GM12873 (cell line): ENCODE measurements around the gene NUP210L.

ENCODE experiments used
- TF ChIP-seq, protein P1 (sequence below): IDR thresholded peaks from 2 replicates; pipeline ENCODE4 v1.5.1; 2012; ENCODE audit warnings: low read depth, mild to moderate bottlenecking, moderate library complexity, low read length, control low read depth; ENCODE audit not compliant: insufficient read depth; ENCODE audit errors: missing control alignments

The NUP210L gene

DNA sequence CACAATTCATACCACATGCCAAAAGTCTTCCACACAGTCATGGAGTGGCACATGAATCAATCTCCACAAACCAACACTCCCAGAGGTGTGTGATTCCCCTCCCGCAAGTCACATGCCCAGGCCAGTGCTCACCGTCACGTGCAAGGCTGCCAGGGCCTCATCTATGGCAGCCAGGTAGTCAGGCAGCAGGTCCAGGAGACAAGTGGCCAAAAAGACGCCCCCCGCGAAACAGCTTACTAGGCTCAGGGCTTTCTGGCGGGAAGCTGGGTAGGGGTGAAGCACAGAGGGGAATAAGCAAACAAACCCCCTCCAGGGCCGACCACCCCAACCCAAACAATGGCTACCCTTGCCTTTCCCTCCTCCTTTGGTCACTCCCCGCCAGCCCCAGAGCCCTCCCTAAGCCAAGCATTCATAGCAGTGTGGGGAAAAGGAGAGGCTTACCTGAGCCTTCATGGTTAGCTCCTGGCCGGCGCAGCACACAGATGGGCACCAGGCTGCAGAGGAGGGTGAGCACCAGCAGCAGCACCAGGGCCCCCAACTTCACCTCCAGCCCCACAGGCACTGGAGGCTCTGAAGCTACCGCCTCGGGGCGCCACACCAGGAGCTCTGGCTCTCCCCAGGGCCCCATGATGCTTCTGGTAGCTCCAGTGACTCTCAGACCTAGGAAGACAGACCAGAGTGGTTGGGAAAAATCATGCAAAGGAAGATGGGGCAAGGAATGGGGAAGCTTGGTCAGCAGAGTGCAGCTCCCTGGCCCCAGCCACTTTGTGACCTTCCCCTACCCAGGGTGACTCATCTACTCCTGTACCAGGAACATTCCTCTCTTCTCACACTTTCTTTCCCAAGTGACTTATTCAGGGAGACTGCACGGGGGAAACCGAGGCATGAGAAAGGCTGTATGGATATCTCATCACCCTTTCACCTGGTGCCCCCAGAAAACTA is 192.5 kb downstream of the NUP210L start:
- TF ChIP-seq, protein P1, sequence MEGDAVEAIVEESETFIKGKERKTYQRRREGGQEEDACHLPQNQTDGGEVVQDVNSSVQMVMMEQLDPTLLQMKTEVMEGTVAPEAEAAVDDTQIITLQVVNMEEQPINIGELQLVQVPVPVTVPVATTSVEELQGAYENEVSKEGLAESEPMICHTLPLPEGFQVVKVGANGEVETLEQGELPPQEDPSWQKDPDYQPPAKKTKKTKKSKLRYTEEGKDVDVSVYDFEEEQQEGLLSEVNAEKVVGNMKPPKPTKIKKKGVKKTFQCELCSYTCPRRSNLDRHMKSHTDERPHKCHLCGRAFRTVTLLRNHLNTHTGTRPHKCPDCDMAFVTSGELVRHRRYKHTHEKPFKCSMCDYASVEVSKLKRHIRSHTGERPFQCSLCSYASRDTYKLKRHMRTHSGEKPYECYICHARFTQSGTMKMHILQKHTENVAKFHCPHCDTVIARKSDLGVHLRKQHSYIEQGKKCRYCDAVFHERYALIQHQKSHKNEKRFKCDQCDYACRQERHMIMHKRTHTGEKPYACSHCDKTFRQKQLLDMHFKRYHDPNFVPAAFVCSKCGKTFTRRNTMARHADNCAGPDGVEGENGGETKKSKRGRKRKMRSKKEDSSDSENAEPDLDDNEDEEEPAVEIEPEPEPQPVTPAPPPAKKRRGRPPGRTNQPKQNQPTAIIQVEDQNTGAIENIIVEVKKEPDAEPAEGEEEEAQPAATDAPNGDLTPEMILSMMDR: peak; percentile 17

- TF ChIP-seq, protein P1: no peak
Observed at GRCh38 chr1:153961421-153961820, 193.5 kb downstream of the NUP210L start.

DNA sequence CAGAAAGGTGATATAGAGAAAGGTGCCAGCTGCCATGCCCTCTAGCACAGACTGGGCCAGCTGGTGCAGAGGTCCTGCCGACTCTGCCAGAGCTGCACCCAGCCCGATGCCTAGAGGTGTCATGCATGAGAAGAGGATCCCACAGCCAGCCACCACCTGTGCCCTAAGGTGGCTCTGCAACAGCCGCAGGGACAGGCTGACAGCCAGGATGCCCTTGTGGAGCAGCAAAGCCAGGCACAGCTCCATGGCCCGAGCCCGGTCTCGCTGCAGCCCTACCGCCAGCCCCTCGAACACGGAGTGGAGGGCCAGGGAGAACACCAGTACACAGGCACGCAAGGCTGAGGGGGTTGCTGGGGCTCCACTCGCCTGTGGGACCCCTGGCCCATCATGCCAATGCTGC is 194.7 kb downstream of the NUP210L start:
- TF ChIP-seq, protein P1: no peak

DNA sequence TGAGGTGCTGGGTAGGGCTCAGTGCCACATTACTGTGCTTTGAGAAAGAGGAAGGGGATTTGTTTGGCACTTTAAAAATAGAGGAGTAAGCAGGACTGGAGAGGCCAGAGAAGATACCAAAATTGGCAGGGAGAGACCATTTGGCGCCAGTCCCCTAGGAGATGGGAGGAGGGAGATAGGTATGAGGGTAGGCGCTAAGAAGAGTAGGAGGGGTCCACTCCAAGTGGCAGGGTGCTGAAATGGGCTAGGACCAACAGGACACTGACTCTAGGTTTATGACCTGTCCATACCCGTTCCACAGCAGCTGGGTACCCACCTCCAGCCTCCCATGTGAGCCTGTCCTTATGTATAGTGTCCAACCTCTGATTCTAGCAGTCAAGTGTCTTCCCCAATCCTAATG is 195.4 kb downstream of the NUP210L start:
- TF ChIP-seq, protein P1: no peak

GRCh38 chr1:153958961-153959260 is 196.0 kb downstream of the NUP210L start:
- TF ChIP-seq, protein P1: no peak

DNA sequence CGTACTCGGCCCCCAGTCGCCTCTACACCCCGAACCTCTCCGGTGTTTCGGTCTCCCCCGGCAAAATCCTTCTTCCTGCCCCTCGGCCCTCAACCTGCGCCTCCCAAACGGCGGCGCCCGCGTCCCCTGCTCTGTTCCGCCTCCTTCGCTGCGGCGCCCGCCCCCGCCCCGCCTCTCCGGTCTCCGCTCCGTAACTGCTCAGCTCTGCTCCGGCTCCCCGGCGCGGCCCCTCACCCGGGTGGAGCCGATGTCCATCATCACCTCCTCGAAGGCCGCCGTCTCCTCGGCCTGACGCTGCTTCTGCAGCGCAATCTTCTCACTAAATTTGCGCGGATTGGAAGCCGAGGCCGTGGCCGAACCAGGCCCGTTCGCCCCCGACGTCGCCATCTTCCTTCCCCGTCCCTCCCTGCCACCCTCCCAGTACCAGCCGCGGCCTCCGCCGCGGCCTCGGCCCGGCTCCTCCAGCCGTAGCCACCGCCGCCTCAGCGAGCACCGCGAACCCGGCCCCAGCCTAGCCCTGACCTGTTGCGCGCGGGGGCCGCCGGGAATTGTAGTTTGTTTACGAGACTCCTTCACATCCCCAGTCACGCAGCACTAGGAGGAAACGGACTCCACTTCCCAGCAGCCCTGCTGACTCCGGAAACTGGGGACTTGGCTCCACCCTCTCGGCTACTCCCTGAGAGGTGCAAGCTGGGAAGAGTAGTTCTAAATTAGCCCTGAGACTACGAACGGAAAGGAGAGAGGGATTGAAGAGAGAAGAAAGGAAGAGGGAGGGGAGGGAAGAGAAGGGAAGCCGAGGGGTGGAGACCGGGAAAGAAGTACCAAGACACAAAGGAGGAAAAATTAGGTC is 196.5 kb downstream of the NUP210L start, which contains the start of gene CRTC2:
Gene CRTC2, minus strand, starts transcription at position 502 of the 850 bp plus-strand sequence. Its CDS starts 115 bp downstream, at position 387.
- TF ChIP-seq, protein P1: no peak

GRCh38 chr1:153957744-153958110 is 197.1 kb downstream of the NUP210L start:
- TF ChIP-seq, protein P1: no peak
